GM12878 (cell line): Measurements from ENCODE around the gene CFAP99. TPM values are rescaled to one million over a fixed set of nuclear protein-coding genes. Genes with fewer than 3 reads are reported as not detected.
A peak's percentile ranks its signal among the peaks of the same experiment; 100 is the strongest.

ENCODE experiments used
- CBX3 ChIP-seq: fragments of 200-600 bp; sonication (generic); IDR thresholded peaks from 2 replicates; pipeline ENCODE4 v1.6.1; 2016; ENCODE audit warnings: low read depth, borderline replicate concordance
- CBX5 ChIP-seq: sonication (generic); IDR thresholded peaks from 2 replicates; pipeline ENCODE4 v1.6.1; 2016; ENCODE audit warnings: low read depth, moderate library complexity, mild to moderate bottlenecking, inconsistent platforms
- EED ChIP-seq: sonication (generic); IDR thresholded peaks from 2 replicates; pipeline ENCODE4 v1.6.1; 2016; ENCODE audit warnings: antibody characterized with exemption, low read depth
- EP300 ChIP-seq, 2 experiments: fragments of 150-350 bp in 1 of 2; IDR thresholded peaks; 2 replicates each; pipeline ENCODE4 v1.6.1; 2011 to 2012; ENCODE audit warnings: low read depth in 2 of 2, low read length in 2 of 2, borderline replicate concordance in 1 of 2, improper control_type of control experiment in 1 of 2, inconsistent platforms in 1 of 2; ENCODE audit not compliant: control insufficient read depth in 1 of 2
- ESRRA ChIP-seq: IDR thresholded peaks from 2 replicates; pipeline ENCODE4 v1.6.1; 2012; ENCODE audit warnings: mild to moderate bottlenecking, low read length, improper control_type of control experiment
- EZH2 ChIP-seq: IDR thresholded peaks from 2 replicates; pipeline ENCODE4 v1.6.1; 2012; ENCODE audit warnings: low read depth, mild to moderate bottlenecking, control low read depth, inconsistent platforms, low read length, borderline replicate concordance; ENCODE audit not compliant: control insufficient read depth
- FOXK2 ChIP-seq: fragments of 450-650 bp; IDR thresholded peaks from 2 replicates; pipeline ENCODE4 v1.6.1; 2017; ENCODE audit warnings: mild to moderate bottlenecking, moderate library complexity
- KLF5 ChIP-seq: fragments of 450-650 bp; IDR thresholded peaks from 2 replicates; pipeline ENCODE4 v1.6.1; 2014; ENCODE audit warnings: mild to moderate bottlenecking; ENCODE audit not compliant: partially characterized antibody
- MAX ChIP-seq: IDR thresholded peaks from 2 replicates; pipeline ENCODE4 v1.6.1; 2012; ENCODE audit warnings: low read depth, low read length, improper control_type of control experiment
- MTA2 ChIP-seq: fragments of 450-650 bp; IDR thresholded peaks from 2 replicates; pipeline ENCODE4 v1.6.1; 2016; ENCODE audit warnings: low read depth, mild to moderate bottlenecking, moderate library complexity
- NR2C2 ChIP-seq: IDR thresholded peaks from 2 replicates; pipeline ENCODE4 v1.6.1; 2011; ENCODE audit warnings: borderline replicate concordance, low read depth; ENCODE audit not compliant: control insufficient read depth, insufficient read length
- PAX8 ChIP-seq: fragments of 450-650 bp; IDR thresholded peaks from 2 replicates; pipeline ENCODE4 v1.6.1; 2017; ENCODE audit warnings: mild to moderate bottlenecking, moderate library complexity
- POLR2AphosphoS2 ChIP-seq: IDR thresholded peaks from 2 replicates; pipeline ENCODE4 v1.6.1; 2011; ENCODE audit warnings: low read depth, mild to moderate bottlenecking, low read length, improper control_type of control experiment, moderate library complexity
- SIX5 ChIP-seq: IDR thresholded peaks from 2 replicates; pipeline ENCODE4 v1.6.1; 2011; ENCODE audit warnings: mild to moderate bottlenecking, low read depth, low read length, moderate library complexity; ENCODE audit not compliant: severe bottlenecking
- SREBF2 ChIP-seq: IDR thresholded peaks from 2 replicates; pipeline ENCODE4 v1.6.1; 2012; ENCODE audit warnings: mild to moderate bottlenecking, low read length
- SUZ12 ChIP-seq: fragments of 200-600 bp; sonication (generic); IDR thresholded peaks from one replicate; pipeline ENCODE4 v1.6.1; 2018; ENCODE audit warnings: antibody characterized with exemption, mild to moderate bottlenecking; ENCODE audit not compliant: unreplicated experiment
- YY1 ChIP-seq: IDR thresholded peaks from 2 replicates; pipeline ENCODE4 v1.6.1; 2011; ENCODE audit warnings: low read depth, mild to moderate bottlenecking, low read length
- ZBTB4 ChIP-seq: fragments of 450-650 bp; formaldehyde crosslinking; IDR thresholded peaks from 2 replicates; pipeline ENCODE4 v1.4.0; 2022; ENCODE audit warnings: mild to moderate bottlenecking, moderate library complexity
- ZNF207 ChIP-seq: fragments of 450-650 bp; IDR thresholded peaks from 2 replicates; pipeline ENCODE4 v1.6.1; 2014; ENCODE audit warnings: antibody characterized with exemption, mild to moderate bottlenecking, borderline replicate concordance
- ZNF274 ChIP-seq: IDR thresholded peaks from one replicate; pipeline ENCODE4 v1.8.0; 2011; ENCODE audit not compliant: insufficient read length, insufficient read depth
- ZZZ3 ChIP-seq: IDR thresholded peaks from 2 replicates; pipeline ENCODE4 v1.6.1; 2011; ENCODE audit warnings: low read depth; ENCODE audit not compliant: control insufficient read depth, insufficient read length
- polyA plus RNA-seq, 11 experiments: library from polyadenylated mRNA; depleted of rRNA in 4 of 11; unstranded in 6 of 11; stranded (reverse) in 5 of 11; fragments of >200 nt; fragmentation: Nextera tagmentation in 4 of 11; fragmentation: Illumina TruSeq in 1 of 11; extraction: Ambion mirVana in 4 of 11; extraction: Trizol in 1 of 11; gene quantifications; 1 replicate in 1 of 11; 2 replicates in 10 of 11; pipeline versions ENCODE4 v1.2.1 to v1.2.3, GENCODE V29; 2011 to 2016; ENCODE audit warnings: inconsistent platforms in 2 of 11, missing spikeins in 2 of 11, low read depth in 1 of 11
- total RNA-seq, 4 experiments: library from RNA; depleted of rRNA in 3 of 4; stranded (reverse); fragments of >200 nt in 3 of 4; fragmentation: Illumina TruSeq in 1 of 4; extraction: Trizol in 1 of 4; gene quantifications; 2 replicates each; pipeline versions ENCODE4 v1.2.1 to v1.2.3, GENCODE V29; 2013 to 2021
- TF ChIP-seq, protein P1 (sequence below): fragments of 450-650 bp; IDR thresholded peaks from 2 replicates; pipeline ENCODE4 v1.6.1; 2016; ENCODE audit warnings: mild to moderate bottlenecking, moderate library complexity, borderline replicate concordance

CFAP99 gene
- total and polyA plus RNA-seq, 10 of the 15 experiments (the other 5 are each of a cell fraction or from before 2014, with no cell fraction given): not detected

DNA sequence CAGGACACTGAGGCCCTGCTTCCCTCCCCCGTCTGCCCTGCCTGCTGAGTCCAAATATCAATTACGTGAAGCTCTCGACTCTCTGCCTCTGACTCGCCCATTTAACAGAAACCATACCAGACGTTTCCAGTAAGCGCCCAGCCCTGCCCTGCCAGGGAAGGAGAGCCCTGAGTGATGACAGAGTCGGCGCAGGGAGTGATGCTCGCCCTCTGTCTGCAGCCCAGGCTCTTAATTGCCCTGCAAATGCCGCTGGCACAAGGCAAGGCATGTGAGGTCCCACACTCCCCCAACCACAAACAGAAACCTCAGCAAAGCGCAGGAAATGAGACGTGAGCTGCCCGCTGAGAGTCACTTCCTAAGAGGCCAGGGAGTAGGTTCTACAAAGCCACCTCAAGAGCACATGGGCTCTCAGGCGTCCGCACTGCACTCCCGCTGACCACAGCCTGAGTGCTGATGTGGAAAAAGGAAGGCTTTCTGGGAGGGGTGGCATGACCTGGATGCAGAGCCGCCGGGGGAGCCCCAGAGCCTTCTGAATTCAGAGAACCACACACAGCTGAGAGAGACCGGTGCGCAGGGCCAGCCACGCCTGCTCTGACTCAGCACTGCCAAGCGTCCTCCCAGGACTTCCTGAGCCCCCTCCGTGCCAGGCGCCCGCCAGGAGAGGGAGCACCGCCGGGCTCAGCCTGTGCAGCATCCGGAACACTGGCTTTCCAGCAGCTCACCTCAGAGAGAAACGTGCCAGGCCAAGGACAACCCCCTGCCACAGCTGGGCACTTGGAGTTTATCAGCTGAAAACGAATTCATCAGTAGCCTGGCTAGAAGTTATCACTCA, 5.7 kb upstream of the CFAP99 start (continued):
- TF ChIP-seq, protein P1, sequence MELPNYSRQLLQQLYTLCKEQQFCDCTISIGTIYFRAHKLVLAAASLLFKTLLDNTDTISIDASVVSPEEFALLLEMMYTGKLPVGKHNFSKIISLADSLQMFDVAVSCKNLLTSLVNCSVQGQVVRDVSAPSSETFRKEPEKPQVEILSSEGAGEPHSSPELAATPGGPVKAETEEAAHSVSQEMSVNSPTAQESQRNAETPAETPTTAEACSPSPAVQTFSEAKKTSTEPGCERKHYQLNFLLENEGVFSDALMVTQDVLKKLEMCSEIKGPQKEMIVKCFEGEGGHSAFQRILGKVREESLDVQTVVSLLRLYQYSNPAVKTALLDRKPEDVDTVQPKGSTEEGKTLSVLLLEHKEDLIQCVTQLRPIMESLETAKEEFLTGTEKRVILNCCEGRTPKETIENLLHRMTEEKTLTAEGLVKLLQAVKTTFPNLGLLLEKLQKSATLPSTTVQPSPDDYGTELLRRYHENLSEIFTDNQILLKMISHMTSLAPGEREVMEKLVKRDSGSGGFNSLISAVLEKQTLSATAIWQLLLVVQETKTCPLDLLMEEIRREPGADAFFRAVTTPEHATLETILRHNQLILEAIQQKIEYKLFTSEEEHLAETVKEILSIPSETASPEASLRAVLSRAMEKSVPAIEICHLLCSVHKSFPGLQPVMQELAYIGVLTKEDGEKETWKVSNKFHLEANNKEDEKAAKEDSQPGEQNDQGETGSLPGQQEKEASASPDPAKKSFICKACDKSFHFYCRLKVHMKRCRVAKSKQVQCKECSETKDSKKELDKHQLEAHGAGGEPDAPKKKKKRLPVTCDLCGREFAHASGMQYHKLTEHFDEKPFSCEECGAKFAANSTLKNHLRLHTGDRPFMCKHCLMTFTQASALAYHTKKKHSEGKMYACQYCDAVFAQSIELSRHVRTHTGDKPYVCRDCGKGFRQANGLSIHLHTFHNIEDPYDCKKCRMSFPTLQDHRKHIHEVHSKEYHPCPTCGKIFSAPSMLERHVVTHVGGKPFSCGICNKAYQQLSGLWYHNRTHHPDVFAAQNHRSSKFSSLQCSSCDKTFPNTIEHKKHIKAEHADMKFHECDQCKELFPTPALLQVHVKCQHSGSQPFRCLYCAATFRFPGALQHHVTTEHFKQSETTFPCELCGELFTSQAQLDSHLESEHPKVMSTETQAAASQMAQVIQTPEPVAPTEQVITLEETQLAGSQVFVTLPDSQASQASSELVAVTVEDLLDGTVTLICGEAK: no peak
- TF ChIP-seq EP300 (IDR thresholded peaks at IDR 0.05; ENCODE audit: borderline replicate concordance in 1 of 2, control insufficient read depth in 1 of 2, low read depth in 2 of 2, low read length in 2 of 2): peak; percentile 19 to 56; a peak in 1 of 4 replicates
- peak; percentile 47 for TF ChIP-seq KLF5
- peak; percentile 62 for TF ChIP-seq MTA2
- TF ChIP-seq CBX5: no peak
- TF ChIP-seq ZNF274: no peak
- TF ChIP-seq NR2C2: no peak
- TF ChIP-seq ZNF207: no peak
- TF ChIP-seq ZBTB4 (CRISPR knock-in tag): no peak
- no peak for TF ChIP-seq PAX8
- no peak for TF ChIP-seq CBX3
- no peak for TF ChIP-seq EZH2
- TF ChIP-seq ESRRA: no peak
- TF ChIP-seq SUZ12: no peak
- TF ChIP-seq FOXK2: no peak
- TF ChIP-seq SREBF2: no peak
- 0 out of 2 replicates have a peak, but pooled peaks have one; percentile 9 for TF ChIP-seq YY1
- TF ChIP-seq SIX5: no peak
- no peak for TF ChIP-seq POLR2AphosphoS2
- TF ChIP-seq EED: peak; percentile 81
- no peak for TF ChIP-seq ZZZ3
- TF ChIP-seq MAX: peak; percentile 47; the same call in 1 of the 2 replicates
